HepG2 (cell line): Measurements from ENCODE around the gene TULP3. TPM values are rescaled to one million over a fixed set of nuclear protein-coding genes. Genes with fewer than 3 reads are reported as not detected.
A peak's percentile ranks its signal among the peaks of the same experiment; 100 is the strongest.

Experiments used
- FOXK1 ChIP-seq: sonication (generic); formaldehyde crosslinking; IDR thresholded peaks from 2 replicates; pipeline ENCODE4 v1.4.0; 2020; ENCODE audit warnings: low read depth, missing genetic modification reagents, borderline replicate concordance
- HOXA5 ChIP-seq: sonication (generic); formaldehyde crosslinking; IDR thresholded peaks from 2 replicates; pipeline ENCODE4 v1.4.0; 2020; ENCODE audit warnings: missing genetic modification reagents
- KLF12 ChIP-seq: sonication (generic); formaldehyde crosslinking; IDR thresholded peaks from 2 replicates; pipeline ENCODE4 v1.4.0; 2020; ENCODE audit warnings: missing genetic modification reagents, borderline replicate concordance
- PHB2 ChIP-seq: fragments of 450-650 bp; IDR thresholded peaks from 2 replicates; pipeline ENCODE4 v1.6.1; 2018; ENCODE audit not compliant: partially characterized antibody
- TGIF2 ChIP-seq: IDR thresholded peaks from 2 replicates; pipeline ENCODE4 v1.6.1; 2016; ENCODE audit warnings: control low read depth, missing compliant biosample characterization
- TRIM24 ChIP-seq: sonication (generic); formaldehyde crosslinking; IDR thresholded peaks from 2 replicates; pipeline ENCODE4 v1.8.0; 2022; ENCODE audit warnings: mild to moderate bottlenecking, missing genetic modification reagents
- ZBTB7A ChIP-seq: sonication (generic); formaldehyde crosslinking; IDR thresholded peaks from 2 replicates; pipeline ENCODE4 v1.8.0; 2022; ENCODE audit warnings: mild to moderate bottlenecking, missing genetic modification reagents
- ZNF24 ChIP-seq: fragments of 450-650 bp; IDR thresholded peaks from 2 replicates; pipeline ENCODE4 v1.6.1; 2017; ENCODE audit warnings: antibody characterized with exemption, mild to moderate bottlenecking
- ZNF263 ChIP-seq: sonication (generic); formaldehyde crosslinking; IDR thresholded peaks from 2 replicates; pipeline ENCODE4 v1.4.0; 2020; ENCODE audit warnings: missing genetic modification reagents
- ZNF530 ChIP-seq: sonication (generic); formaldehyde crosslinking; IDR thresholded peaks from 2 replicates; pipeline ENCODE4 v1.5.0; 2020; ENCODE audit warnings: low read depth, mild to moderate bottlenecking, missing genetic modification reagents
- ZSCAN12 ChIP-seq: sonication (generic); formaldehyde crosslinking; IDR thresholded peaks from 2 replicates; pipeline ENCODE4 v1.9.0; 2021; ENCODE audit warnings: mild to moderate bottlenecking, missing genetic modification reagents
- polyA plus RNA-seq, 8 experiments: library from polyadenylated mRNA; depleted of rRNA in 3 of 8; stranded (reverse) in 7 of 8; unstranded in 1 of 8; fragments of >200 nt; fragmentation: Illumina TruSeq in 4 of 8; extraction: Trizol in 4 of 8; gene quantifications; 2 replicates each; pipeline versions ENCODE4 v1.2.1 to v1.2.3, GENCODE V29; 2011 to 2016; ENCODE audit warnings: low read depth in 4 of 8, missing spikeins in 1 of 8, mixed read lengths in 1 of 8; ENCODE audit not compliant: insufficient read depth in 1 of 8
- total RNA-seq, 5 experiments: library from RNA; depleted of rRNA; stranded (reverse); fragments of >200 nt; fragmentation: Illumina TruSeq; extraction: Trizol; gene quantifications; 2 replicates each; pipeline ENCODE4 v1.2.3, GENCODE V29; 2016; ENCODE audit warnings: low read depth in 1 of 5
- TF ChIP-seq, protein P1 (sequence below): sonication (generic); formaldehyde crosslinking; IDR thresholded peaks from 2 replicates; pipeline ENCODE4 v1.8.0; 2022; ENCODE audit warnings: low read depth, missing genetic modification reagents
- TF ChIP-seq, protein P2 (sequence below): IDR thresholded peaks from 2 replicates; pipeline ENCODE4 v1.6.1; 2016; ENCODE audit warnings: mild to moderate bottlenecking
- TF ChIP-seq, protein P3 (sequence below): IDR thresholded peaks from 2 replicates; pipeline ENCODE4 v1.6.1; 2016
- TF ChIP-seq, protein P4 (sequence below): IDR thresholded peaks from 2 replicates; pipeline ENCODE4 v1.6.1; 2016; ENCODE audit warnings: missing genetic modification reagents, missing compliant biosample characterization
- TF ChIP-seq, protein P5 (sequence below): sonication (generic); formaldehyde crosslinking; IDR thresholded peaks from 2 replicates; pipeline ENCODE4 v1.5.1; 2020; ENCODE audit warnings: mild to moderate bottlenecking, moderate library complexity, missing genetic modification reagents
- TF ChIP-seq, protein P6 (sequence below): sonication (generic); formaldehyde crosslinking; IDR thresholded peaks from 2 replicates; pipeline ENCODE4 v1.4.0; 2020; ENCODE audit warnings: mild to moderate bottlenecking, missing genetic modification reagents
- TF ChIP-seq, protein P7 (sequence below): fragments of 450-650 bp; IDR thresholded peaks from 2 replicates; pipeline ENCODE4 v1.6.1; 2016
- TF ChIP-seq, protein P8 (sequence below): sonication (generic); formaldehyde crosslinking; IDR thresholded peaks from 2 replicates; pipeline ENCODE4 v1.4.0; 2020; ENCODE audit warnings: missing genetic modification reagents

The TULP3 gene
- total and polyA plus RNA-seq, 2 of the 13 experiments (the other 11 are each of a cell fraction or from before 2014, with no cell fraction given) = 11.2 to 13.2 TPM

DNA sequence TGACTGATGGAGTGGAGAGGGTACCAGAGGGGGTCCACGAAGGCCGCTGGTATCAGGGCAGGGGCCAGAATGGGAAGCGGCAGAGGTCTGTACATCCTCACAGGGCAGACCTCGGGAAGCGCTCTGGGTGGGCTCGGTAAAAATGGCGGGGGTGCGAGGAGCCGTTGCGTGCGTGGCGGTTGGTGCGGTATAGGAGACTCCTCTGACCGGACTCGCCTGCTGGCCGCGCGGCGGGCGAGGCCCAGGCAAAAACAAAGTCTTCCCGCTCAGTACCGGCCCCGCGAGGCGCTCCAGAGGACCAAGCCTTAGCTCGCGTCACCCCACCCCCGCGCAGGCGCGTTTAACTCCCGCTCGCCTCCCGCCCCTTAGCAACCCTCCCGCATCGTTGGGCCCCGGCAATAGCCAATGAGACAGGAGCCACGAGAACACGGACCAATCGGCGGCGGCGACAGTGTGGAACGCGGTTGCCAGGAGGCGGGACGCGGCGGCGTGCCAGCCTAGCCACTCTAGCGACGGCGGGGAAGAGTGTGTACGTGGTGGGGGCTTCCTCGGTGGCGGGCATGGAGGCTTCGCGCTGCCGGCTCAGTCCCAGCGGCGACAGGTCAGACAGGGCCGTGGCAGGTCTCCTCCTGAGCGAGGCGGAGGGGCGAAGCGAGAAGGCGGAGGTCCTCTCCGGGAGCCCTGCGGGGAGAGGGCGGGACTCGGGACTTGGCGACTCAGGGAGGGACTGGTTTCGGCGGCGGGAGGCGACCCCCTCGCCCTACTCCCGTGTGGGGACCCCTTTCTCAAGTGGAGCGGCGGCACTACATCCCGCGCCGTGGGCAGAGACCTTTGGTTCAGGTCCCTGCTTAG is at the start of gene TULP3 (continued):
- TF ChIP-seq, protein P1, sequence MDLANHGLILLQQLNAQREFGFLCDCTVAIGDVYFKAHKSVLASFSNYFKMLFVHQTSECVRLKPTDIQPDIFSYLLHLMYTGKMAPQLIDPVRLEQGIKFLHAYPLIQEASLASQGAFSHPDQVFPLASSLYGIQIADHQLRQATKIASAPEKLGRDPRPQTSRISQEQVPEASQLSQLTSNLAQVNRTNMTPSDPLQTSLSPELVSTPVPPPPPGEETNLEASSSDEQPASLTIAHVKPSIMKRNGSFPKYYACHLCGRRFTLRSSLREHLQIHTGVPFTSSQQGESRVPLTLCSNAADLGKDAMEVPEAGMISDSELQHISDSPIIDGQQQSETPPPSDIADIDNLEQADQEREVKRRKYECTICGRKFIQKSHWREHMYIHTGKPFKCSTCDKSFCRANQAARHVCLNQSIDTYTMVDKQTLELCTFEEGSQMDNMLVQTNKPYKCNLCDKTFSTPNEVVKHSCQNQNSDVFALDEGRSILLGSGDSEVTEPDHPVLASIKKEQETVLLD = peak; percentile 51; the same call in 1 of the 2 replicates
- TF ChIP-seq TGIF2 (CRISPR knock-in tag) (peak; percentile 93), ZNF263 (CRISPR knock-in tag) (no peak), ZSCAN12 (no peak), HOXA5 (peak; percentile 81; the same call in 1 of the 2 replicates), ZNF24 (no peak), ZBTB7A (CRISPR knock-in tag) (peak; percentile 13; the same call in 1 of the 2 replicates), PHB2 (no peak), FOXK1 (CRISPR knock-in tag) (0 out of 2 replicates have a peak, but pooled peaks have one; percentile 82), ZNF530 (CRISPR knock-in tag) (no peak), TRIM24 (CRISPR knock-in tag) (no peak), KLF12 (CRISPR knock-in tag) (no peak)
- TF ChIP-seq, protein P2, sequence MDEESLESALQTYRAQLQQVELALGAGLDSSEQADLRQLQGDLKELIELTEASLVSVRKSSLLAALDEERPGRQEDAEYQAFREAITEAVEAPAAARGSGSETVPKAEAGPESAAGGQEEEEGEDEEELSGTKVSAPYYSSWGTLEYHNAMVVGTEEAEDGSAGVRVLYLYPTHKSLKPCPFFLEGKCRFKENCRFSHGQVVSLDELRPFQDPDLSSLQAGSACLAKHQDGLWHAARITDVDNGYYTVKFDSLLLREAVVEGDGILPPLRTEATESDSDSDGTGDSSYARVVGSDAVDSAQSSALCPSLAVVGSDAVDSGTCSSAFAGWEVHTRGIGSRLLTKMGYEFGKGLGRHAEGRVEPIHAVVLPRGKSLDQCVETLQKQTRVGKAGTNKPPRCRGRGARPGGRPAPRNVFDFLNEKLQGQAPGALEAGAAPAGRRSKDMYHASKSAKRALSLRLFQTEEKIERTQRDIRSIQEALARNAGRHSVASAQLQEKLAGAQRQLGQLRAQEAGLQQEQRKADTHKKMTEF (CRISPR knock-in tag) = peak; percentile 57; the same call in 1 of the 2 replicates
- TF ChIP-seq, protein P3, sequence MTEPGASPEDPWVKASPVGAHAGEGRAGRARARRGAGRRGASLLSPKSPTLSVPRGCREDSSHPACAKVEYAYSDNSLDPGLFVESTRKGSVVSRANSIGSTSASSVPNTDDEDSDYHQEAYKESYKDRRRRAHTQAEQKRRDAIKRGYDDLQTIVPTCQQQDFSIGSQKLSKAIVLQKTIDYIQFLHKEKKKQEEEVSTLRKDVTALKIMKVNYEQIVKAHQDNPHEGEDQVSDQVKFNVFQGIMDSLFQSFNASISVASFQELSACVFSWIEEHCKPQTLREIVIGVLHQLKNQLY (CRISPR knock-in tag) = no peak
- TF ChIP-seq, protein P4, sequence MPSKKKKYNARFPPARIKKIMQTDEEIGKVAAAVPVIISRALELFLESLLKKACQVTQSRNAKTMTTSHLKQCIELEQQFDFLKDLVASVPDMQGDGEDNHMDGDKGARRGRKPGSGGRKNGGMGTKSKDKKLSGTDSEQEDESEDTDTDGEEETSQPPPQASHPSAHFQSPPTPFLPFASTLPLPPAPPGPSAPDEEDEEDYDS (CRISPR knock-in tag) = peak; percentile 90
- TF ChIP-seq, protein P5, sequence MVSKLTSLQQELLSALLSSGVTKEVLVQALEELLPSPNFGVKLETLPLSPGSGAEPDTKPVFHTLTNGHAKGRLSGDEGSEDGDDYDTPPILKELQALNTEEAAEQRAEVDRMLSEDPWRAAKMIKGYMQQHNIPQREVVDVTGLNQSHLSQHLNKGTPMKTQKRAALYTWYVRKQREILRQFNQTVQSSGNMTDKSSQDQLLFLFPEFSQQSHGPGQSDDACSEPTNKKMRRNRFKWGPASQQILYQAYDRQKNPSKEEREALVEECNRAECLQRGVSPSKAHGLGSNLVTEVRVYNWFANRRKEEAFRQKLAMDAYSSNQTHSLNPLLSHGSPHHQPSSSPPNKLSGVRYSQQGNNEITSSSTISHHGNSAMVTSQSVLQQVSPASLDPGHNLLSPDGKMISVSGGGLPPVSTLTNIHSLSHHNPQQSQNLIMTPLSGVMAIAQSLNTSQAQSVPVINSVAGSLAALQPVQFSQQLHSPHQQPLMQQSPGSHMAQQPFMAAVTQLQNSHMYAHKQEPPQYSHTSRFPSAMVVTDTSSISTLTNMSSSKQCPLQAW = peak; percentile 67
- TF ChIP-seq, protein P6, sequence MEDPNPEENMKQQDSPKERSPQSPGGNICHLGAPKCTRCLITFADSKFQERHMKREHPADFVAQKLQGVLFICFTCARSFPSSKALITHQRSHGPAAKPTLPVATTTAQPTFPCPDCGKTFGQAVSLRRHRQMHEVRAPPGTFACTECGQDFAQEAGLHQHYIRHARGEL (CRISPR knock-in tag) = no peak
- TF ChIP-seq, protein P7, sequence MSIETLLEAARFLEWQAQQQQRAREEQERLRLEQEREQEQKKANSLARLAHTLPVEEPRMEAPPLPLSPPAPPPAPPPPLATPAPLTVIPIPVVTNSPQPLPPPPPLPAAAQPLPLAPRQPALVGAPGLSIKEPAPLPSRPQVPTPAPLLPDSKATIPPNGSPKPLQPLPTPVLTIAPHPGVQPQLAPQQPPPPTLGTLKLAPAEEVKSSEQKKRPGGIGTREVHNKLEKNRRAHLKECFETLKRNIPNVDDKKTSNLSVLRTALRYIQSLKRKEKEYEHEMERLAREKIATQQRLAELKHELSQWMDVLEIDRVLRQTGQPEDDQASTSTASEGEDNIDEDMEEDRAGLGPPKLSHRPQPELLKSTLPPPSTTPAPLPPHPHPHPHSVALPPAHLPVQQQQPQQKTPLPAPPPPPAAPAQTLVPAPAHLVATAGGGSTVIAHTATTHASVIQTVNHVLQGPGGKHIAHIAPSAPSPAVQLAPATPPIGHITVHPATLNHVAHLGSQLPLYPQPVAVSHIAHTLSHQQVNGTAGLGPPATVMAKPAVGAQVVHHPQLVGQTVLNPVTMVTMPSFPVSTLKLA = peak; percentile 81
- TF ChIP-seq, protein P8, sequence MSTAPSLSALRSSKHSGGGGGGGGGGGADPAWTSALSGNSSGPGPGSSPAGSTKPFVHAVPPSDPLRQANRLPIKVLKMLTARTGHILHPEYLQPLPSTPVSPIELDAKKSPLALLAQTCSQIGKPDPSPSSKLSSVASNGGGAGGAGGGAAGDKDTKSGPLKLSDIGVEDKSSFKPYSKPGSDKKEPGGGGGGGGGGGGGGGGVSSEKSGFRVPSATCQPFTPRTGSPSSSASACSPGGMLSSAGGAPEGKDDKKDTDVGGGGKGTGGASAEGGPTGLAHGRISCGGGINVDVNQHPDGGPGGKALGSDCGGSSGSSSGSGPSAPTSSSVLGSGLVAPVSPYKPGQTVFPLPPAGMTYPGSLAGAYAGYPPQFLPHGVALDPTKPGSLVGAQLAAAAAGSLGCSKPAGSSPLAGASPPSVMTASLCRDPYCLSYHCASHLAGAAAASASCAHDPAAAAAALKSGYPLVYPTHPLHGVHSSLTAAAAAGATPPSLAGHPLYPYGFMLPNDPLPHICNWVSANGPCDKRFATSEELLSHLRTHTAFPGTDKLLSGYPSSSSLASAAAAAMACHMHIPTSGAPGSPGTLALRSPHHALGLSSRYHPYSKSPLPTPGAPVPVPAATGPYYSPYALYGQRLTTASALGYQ (CRISPR knock-in tag) = 0 out of 2 replicates have a peak, but pooled peaks have one; percentile 19
